CD4-positive, alpha-beta T cell treated with Interleukin-2 at 100 ng/mL for 4 hours (primary cell): ENCODE data around the gene CRHR2.

Source experiments
- DNase-seq: peaks from one replicate; pipeline ENCODE4 v3.0.0-alpha.2; 2020; ENCODE audit warnings: low spot score

Gene CRHR2

DNA sequence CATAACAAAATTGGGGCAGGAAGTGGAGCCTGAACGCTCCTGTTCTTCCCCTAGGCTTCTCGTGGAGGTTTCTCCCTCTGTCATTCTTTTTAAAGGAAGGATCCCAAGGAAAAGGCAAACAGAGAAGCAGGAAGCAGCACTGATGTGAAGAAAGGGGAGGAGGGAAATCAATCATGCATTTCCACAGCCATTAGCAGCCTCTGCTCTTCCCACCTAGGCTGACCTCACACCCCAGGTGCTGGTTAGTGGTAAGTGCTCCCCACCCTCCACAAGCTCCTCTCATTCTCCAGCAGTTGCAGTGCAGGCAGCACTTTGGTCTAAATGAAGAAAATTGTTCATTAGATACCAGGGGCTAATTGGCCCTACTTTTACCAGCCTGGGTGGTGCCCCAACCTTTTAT is 2.6 kb downstream of the CRHR2 start:
- no peak for DNase-seq

- DNase-seq, result no peak
Measured at GRCh38 chr7:30678805-30679204, 3.5 kb downstream of the CRHR2 start.

- no peak for DNase-seq
Measured at GRCh38 chr7:30674876-30675275, 7.4 kb downstream of the CRHR2 start.

- no peak for DNase-seq
Measured at GRCh38 chr7:30674420-30674819, 7.8 kb downstream of the CRHR2 start.

DNA sequence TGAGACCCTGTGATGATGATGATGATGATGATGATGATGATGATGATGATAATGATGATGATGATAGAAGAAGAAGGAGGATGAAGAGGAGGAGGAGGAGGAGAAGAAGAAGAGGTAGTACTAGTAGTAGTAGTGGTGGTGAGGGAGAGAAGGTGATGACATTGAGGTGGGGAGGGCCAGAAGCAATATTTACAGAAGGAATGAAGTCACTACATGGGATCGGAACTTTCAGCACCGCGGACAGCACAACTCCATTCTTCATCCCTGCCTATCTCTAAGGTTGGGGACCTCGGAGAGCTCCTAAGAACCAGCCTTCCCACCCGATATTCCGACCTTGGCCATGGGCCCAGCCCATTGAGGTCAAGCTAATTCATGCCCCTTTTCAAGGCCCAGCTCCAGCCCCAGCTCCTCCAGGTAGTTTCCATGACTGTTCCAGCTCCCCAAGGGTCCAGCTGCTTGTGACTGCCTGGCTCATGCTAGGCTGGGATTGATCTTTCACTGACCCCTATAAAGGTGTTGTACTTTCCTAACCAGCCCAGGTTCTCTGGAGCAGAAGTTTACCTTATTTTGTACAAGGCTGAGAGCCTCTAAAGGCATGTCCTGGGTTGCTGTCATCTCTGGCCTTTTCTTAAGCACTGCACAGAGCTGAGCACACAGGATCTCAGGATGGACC is 10.3 kb downstream of the CRHR2 start:
- DNase-seq, result no peak

- DNase-seq, result no peak
Measured at GRCh38 chr7:30668102-30668501, 14.2 kb downstream of the CRHR2 start.

GRCh38 chr7:30667172-30667571 is 15.1 kb downstream of the CRHR2 start:
- no peak for DNase-seq

DNA sequence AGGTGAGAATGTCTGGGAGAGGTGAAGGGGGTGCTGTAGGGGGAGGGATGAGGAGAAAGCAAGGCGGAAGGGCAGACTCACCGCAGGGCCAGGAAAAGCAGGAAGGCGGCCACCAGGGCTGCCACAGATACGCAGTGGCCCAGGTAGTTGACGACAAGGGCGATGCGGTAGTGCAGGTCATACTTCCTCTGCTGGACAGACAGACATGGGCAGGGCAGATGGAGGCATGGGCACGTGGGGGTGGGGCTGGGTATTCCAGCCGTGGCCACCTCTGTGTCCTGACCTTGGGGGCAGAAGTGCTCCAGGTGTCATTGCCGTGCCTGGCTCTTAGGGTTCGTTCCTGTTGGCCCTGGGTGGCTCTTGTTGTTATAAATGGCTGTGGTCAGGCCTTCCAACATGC is 16.8 kb downstream of the CRHR2 start:
- no peak for DNase-seq

GRCh38 chr7:30665043-30665442 is 17.2 kb downstream of the CRHR2 start:
- no peak for DNase-seq

- DNase-seq, result no peak
Measured at GRCh38 chr7:30664184-30664885, 17.9 kb downstream of the CRHR2 start.

DNA sequence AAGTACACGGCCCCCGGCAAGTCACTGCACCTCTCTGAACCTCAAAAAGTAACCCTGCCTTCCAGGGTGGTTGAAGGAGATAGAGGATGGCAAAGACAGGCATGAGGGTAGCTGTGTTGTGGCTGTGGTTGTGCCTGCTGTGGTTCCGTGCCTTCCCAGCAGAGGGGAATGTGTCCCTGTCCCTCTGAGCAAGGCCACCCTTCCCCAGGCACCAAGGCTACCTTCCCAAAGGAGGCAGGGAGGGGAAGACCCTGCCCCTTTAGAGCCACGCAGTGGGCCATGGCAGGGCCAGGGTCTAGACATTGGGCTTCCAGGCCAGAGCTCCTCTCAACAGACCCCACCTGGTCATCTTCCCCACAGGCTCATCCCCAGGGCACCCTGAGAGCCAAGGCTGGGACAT is 18.8 kb downstream of the CRHR2 start:
- DNase-seq, result no peak

GRCh38 chr7:30662431-30662939 is 19.8 kb downstream of the CRHR2 start:
- no peak for DNase-seq

- DNase-seq, result no peak
Measured at GRCh38 chr7:30661926-30662325, 20.3 kb downstream of the CRHR2 start.

GRCh38 chr7:30660331-30661255 is 21.7 kb downstream of the CRHR2 start:
- DNase-seq, result no peak

GRCh38 chr7:30659312-30659711 is 22.9 kb downstream of the CRHR2 start:
- no peak for DNase-seq

DNA sequence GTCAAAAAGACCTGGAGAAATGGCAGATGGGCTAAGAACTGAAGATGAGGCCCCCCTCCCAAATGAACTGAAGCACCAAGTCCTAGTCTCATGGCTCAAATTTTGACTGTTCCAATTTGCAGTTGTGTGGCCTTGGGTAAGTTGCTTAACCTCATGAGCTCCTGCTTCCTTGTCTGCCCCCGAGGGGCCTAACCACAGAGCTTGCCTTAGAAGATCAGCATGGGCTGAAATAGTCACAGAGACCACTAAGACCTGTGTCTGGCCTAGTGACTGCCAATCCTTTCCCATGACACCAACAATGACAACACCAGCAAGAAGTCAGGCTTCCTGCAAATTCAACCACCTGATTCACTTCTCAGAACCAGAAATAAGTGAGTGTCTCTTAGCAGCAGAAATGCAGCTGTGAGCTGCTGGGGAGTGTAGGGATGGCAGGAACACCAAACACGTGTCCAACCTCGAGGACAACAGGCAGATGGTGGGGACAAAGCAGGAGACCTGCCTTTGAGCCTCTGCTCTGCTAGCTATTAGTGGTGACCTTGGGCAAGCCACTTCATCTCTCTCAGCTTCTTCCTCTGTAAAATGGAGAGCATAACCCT is 23.7 kb downstream of the CRHR2 start:
- DNase-seq, result no peak

DNA sequence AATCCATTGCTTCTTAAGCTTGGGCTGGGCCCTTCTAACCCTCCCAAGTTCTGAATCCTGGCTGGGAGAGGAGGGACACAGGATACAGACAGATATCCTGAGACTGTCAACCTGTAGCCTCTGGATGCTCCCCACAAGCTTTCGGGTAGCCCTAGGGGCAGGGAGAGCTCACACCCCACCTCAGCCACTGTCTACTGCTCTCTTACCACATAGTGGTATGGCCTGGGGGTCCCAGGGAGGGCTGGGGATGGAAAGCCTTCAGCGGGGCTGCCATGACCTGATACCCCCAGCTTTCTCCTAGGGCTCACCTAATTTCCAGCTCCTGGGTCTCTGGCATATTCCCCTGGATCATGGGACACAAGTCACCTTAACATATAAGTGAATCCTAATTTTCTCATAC is 25.1 kb downstream of the CRHR2 start:
- no peak for DNase-seq

DNA sequence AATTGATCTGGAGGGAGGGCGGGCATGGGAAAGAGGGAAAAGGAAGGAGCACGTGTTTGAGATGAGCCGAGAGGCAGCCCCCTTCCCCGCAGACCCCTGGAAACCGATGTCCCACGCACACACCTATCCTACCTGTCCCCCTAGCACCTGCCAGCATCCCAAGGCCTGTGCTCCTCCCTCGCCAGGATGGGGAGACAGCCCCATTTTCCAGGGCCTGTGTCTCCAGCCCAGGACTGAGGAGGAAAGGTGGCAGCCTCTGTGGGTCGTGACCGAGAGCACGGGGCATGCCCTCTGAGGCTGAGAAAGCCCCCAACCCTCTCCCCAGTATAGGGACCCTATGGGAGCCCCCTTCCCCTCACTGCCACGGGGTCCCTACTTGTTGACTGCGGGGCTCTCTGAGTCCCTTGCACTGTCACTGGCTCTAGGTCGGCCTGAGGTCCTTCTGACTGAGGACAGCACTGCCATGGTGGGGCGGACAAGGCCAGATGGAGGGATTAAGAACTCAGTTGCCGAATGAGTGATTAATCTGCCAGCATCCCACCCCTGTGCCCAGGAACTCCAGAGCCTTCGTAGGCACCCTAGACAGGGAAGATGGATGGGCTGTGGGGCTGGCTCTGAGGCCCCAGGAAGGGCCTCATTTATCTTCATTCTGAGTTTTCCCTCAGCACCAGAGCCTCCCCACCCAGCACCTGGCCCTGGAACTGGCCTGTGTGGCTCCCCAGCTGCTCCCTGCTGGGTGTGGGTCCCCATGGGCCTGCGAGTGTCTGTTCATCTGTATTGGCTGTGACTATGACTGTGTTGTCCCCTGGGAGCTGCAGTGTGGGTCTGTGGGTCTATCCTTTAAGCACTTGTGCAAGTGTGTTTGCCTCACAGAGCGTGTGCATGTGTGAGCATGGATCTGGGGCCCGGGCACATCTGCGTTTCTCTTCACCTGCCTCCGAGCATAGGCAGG is 26.0 kb downstream of the CRHR2 start:
- DNase-seq, result no peak

DNA sequence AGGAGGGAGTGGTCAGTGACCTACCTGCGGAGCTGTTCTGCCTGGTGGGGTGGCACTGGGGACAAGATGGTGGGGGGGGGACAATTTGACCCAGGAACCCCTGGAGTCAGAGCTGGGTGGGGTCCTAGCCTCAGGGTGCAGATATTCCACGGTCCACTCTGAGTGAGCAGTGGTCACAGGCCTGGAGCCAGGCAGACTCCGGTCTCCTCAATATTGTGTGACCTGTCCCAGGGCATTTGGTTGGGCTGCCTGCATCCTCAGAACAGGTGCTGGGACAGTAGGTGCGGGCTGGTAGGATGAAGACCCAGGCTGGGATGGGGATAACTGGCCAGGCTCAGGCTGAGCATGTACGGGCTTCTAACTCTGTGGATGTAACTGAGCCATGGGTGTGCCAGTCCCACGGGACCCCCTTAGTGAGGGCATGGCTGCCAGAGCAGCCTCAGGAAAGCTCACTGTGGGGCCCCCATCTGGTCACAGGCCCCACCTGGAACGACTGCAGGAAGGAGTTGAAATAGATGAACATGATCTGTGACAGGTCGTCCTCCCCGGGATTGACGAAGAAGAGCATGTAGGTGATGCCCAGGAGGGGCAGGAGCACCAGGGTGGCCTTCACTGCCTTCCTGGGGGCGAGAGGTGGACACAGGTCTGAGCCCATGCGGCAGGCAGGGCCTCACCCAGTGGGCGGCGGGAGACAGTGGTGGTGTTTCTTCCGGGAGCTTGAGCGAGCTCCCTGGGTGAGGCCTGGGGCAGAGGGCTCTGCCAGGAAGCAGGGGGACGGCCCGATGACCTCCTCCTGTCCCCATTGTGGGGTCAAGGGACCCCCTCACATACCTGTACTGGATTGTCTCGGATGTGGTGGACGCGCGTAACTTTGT is 26.9 kb downstream of the CRHR2 start:
- no peak for DNase-seq
